IMR-90 (cell line): Measurements from ENCODE around the gene DYNC2H1. TPM values are rescaled to one million over a fixed set of nuclear protein-coding genes. Genes with fewer than 3 reads are reported as not detected.
A peak's percentile ranks its signal among the peaks of the same experiment; 100 is the strongest.

Experiments
- BHLHE40 ChIP-seq: fragments of 150-350 bp; IDR thresholded peaks from 2 replicates; pipeline ENCODE4 v1.6.1; 2016; ENCODE audit warnings: mild to moderate bottlenecking, low read depth, low read length
- CEBPB ChIP-seq: IDR thresholded peaks from 2 replicates; pipeline ENCODE4 v1.6.1; 2012; ENCODE audit warnings: low read depth, low read length, improper control_type of control experiment
- CHD1 ChIP-seq: IDR thresholded peaks from 2 replicates; pipeline ENCODE4 v1.6.1; 2012; ENCODE audit warnings: low read depth, low read length, improper control_type of control experiment
- MAZ ChIP-seq: IDR thresholded peaks from 2 replicates; pipeline ENCODE4 v1.6.1; 2012; ENCODE audit warnings: low read depth, mild to moderate bottlenecking, low read length, improper control_type of control experiment, moderate library complexity, borderline replicate concordance
- USF2 ChIP-seq: fragments of 150-350 bp; IDR thresholded peaks from 2 replicates; pipeline ENCODE4 v1.6.1; 2017; ENCODE audit warnings: mild to moderate bottlenecking, antibody characterized with exemption, low read length, low read depth
- polyA plus RNA-seq, 3 experiments: library from polyadenylated mRNA; depleted of rRNA; stranded (reverse); fragments of >200 nt; gene quantifications; 2 replicates each; pipeline ENCODE4 v1.2.3, GENCODE V29; 2012; ENCODE audit warnings: low replicate concordance in 1 of 3
- total RNA-seq: library from RNA; depleted of rRNA; stranded (reverse); fragments of >200 nt; gene quantifications from 2 replicates; pipeline ENCODE4 v1.2.3, GENCODE V29; 2012

DYNC2H1 gene
- total and polyA plus RNA-seq, 2 of the 4 experiments (the other 2 are of a cell fraction): 5.7 to 21.0 TPM

- TF ChIP-seq USF2: 0 out of 2 replicates have a peak, but pooled peaks have one; percentile 33
- TF ChIP-seq CEBPB: peak; percentile 98
- no peak for TF ChIP-seq MAZ
- TF ChIP-seq CHD1: no peak
- 0 out of 2 replicates have a peak, but pooled peaks have one; percentile 61 for TF ChIP-seq BHLHE40
Measured at GRCh38 chr11:103108933-103109817, at the start of gene DYNC2H1 (continued).
